ENCODE measurements around the gene TMEM63A. TPM values are rescaled to one million over a fixed set of nuclear protein-coding genes. Genes with fewer than 3 reads are reported as not detected.

The TMEM63A gene
- total and polyA plus RNA-seq, 2 donors (not counting 1 experiment from before 2014, with no cell fraction given), result 14.5 to 24.1 TPM

DNA sequence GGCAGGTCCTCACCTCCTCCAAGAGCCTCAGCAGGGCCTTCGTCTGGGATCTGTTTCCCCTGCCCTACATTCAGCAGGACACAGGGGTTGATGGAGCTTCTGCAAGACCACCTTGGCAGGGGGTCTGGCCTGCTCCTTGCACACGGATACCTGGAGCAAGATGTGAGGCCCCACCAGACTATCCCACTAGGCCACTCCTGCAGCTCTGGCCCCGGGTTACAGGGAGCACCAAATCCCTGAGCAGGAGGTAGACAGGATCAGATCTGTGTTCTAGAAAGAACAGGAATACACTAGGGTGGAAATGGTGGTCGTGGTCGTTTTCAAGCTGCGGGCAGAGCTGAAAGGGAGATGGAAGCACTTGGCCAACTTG, 38.8 kb downstream of the TMEM63A start:
- H3K4me3 ChIP-seq (replicated peaks in 1 of 4; ENCODE audit: control extremely low read depth in 1 of 4, insufficient read depth in 1 of 4, low read depth in 3 of 4, low read length in 4 of 4), result no peak overlapping the region
- no peaks in the 10 kb centered on the region for H3K27me3 ChIP-seq (ENCODE audit: control insufficient read depth, insufficient read depth, low read length)
- TF ChIP-seq EZH2 (IDR thresholded peaks at IDR 0.05; ENCODE audit: low read length, missing control alignments), result no peak
- TF ChIP-seq, protein P1, sequence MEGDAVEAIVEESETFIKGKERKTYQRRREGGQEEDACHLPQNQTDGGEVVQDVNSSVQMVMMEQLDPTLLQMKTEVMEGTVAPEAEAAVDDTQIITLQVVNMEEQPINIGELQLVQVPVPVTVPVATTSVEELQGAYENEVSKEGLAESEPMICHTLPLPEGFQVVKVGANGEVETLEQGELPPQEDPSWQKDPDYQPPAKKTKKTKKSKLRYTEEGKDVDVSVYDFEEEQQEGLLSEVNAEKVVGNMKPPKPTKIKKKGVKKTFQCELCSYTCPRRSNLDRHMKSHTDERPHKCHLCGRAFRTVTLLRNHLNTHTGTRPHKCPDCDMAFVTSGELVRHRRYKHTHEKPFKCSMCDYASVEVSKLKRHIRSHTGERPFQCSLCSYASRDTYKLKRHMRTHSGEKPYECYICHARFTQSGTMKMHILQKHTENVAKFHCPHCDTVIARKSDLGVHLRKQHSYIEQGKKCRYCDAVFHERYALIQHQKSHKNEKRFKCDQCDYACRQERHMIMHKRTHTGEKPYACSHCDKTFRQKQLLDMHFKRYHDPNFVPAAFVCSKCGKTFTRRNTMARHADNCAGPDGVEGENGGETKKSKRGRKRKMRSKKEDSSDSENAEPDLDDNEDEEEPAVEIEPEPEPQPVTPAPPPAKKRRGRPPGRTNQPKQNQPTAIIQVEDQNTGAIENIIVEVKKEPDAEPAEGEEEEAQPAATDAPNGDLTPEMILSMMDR (conservative IDR thresholded peaks at IDR 0.05 in 1 of 2, IDR thresholded peaks at IDR 0.05 in 1 of 2; ENCODE audit: low read depth in 1 of 2, low read length in 2 of 2), result no peak
- DNase-seq (ENCODE audit: low read depth in 2 of 2), result no peak
- no peak overlapping the region for H2AFZ ChIP-seq (ENCODE audit: low read length)
- no peak overlapping the region for H3K4me2 ChIP-seq (ENCODE audit: extremely low read depth, insufficient read depth, low read length)
- no peak overlapping the region for H3K9ac ChIP-seq (ENCODE audit: insufficient read depth, low read length)
- no peaks in the 10 kb centered on the region for H3K9me3 ChIP-seq (ENCODE audit: control insufficient read depth, insufficient read depth, low read depth, low read length)
- no peaks in the 10 kb centered on the region for H3K79me2 ChIP-seq (ENCODE audit: control insufficient read depth, insufficient read depth, low read length)
- no peak overlapping the region for H3K27ac ChIP-seq (ENCODE audit: insufficient read depth, low read length)
- no peaks in the 10 kb centered on the region for H3K4me1 ChIP-seq (ENCODE audit: control insufficient read depth, extremely low read depth, insufficient read depth, low read length)
- no peaks in the 10 kb centered on the region for H4K20me1 ChIP-seq (ENCODE audit: control insufficient read depth, extremely low read depth, insufficient read depth, low read length)
- H3K36me3 ChIP-seq (ENCODE audit: control insufficient read depth, insufficient read depth, low read length), result peaks cover 17% of the 10 kb centered on the region

DNA sequence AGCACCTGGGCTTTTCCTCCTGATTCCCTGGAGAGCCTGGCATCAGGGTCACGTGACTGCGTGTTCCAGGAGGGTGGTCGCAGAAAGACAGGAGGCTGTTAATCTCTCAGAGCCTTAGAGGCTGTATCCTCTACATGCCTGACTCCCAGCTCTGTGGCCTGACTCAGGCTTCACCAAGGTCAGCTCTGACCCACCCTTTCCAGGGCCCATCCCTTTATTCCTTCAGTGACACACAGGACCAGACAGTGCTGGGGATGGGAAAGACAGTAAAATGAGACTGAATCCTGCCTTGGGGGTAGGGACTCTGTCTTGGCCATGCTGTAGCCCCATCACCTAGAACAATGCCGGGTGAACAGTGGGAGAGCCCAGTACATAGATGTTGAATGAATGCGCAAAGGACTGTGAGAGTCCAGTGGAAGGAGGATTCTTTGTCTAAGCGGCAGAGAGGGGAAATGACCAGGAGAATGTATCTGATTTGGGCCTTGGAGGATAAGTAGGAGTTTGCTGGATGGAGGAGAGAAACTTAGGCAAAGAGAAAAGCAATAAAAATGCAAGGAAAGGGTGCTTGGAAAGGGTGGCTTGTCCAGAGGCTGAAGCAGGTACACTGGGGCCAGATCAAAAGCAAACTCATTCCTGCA, 39.3 kb downstream of the TMEM63A start:
- no peak overlapping the region for H2AFZ ChIP-seq (ENCODE audit: low read length)
- H3K27me3 ChIP-seq (ENCODE audit: control insufficient read depth, insufficient read depth, low read length), result no peaks in the 10 kb centered on the region
- H3K36me3 ChIP-seq (ENCODE audit: control insufficient read depth, insufficient read depth, low read length), result peaks cover 17% of the 10 kb centered on the region
- no peak for DNase-seq (ENCODE audit: low read depth in 2 of 2)
- H3K4me2 ChIP-seq (ENCODE audit: extremely low read depth, insufficient read depth, low read length), result no peak overlapping the region
- no peak overlapping the region for H3K4me3 ChIP-seq (replicated peaks in 1 of 4; ENCODE audit: control extremely low read depth in 1 of 4, insufficient read depth in 1 of 4, low read depth in 3 of 4, low read length in 4 of 4)
- no peaks in the 10 kb centered on the region for H3K79me2 ChIP-seq (ENCODE audit: control insufficient read depth, insufficient read depth, low read length)
- no peak overlapping the region for H3K9ac ChIP-seq (ENCODE audit: insufficient read depth, low read length)
- H3K4me1 ChIP-seq (ENCODE audit: control insufficient read depth, extremely low read depth, insufficient read depth, low read length), result no peaks in the 10 kb centered on the region
- H4K20me1 ChIP-seq (ENCODE audit: control insufficient read depth, extremely low read depth, insufficient read depth, low read length), result no peaks in the 10 kb centered on the region
- H3K27ac ChIP-seq (ENCODE audit: insufficient read depth, low read length), result no peak overlapping the region
- TF ChIP-seq, protein P1 (conservative IDR thresholded peaks at IDR 0.05 in 1 of 2, IDR thresholded peaks at IDR 0.05 in 1 of 2; ENCODE audit: low read depth in 1 of 2, low read length in 2 of 2), result no peak
- no peak for TF ChIP-seq EZH2 (IDR thresholded peaks at IDR 0.05; ENCODE audit: low read length, missing control alignments)
- no peaks in the 10 kb centered on the region for H3K9me3 ChIP-seq (ENCODE audit: control insufficient read depth, insufficient read depth, low read depth, low read length)

GRCh38 chr1:225842074-225842473, 40.1 kb downstream of the TMEM63A start:
- H3K27ac ChIP-seq (ENCODE audit: insufficient read depth, low read length), result no peak overlapping the region
- TF ChIP-seq, protein P1 (conservative IDR thresholded peaks at IDR 0.05 in 1 of 2, IDR thresholded peaks at IDR 0.05 in 1 of 2; ENCODE audit: low read depth in 1 of 2, low read length in 2 of 2), result no peak
- no peak for TF ChIP-seq EZH2 (IDR thresholded peaks at IDR 0.05; ENCODE audit: low read length, missing control alignments)

More at GRCh38 chr1:225842074-225842473, 40.1 kb downstream of the TMEM63A start:
- Histone ChIP-seq H3K27me3 (ENCODE audit: control insufficient read depth, insufficient read depth, low read length) (no peaks in the 10 kb centered on the region), H3K79me2 (ENCODE audit: control insufficient read depth, insufficient read depth, low read length) (no peaks in the 10 kb centered on the region), H3K4me2 (ENCODE audit: extremely low read depth, insufficient read depth, low read length) (no peak overlapping the region), H3K4me1 (ENCODE audit: control insufficient read depth, extremely low read depth, insufficient read depth, low read length) (no peaks in the 10 kb centered on the region), H3K9me3 (ENCODE audit: control insufficient read depth, insufficient read depth, low read depth, low read length) (no peaks in the 10 kb centered on the region), H3K36me3 (ENCODE audit: control insufficient read depth, insufficient read depth, low read length) (peaks cover 16% of the 10 kb centered on the region), H4K20me1 (ENCODE audit: control insufficient read depth, extremely low read depth, insufficient read depth, low read length) (no peaks in the 10 kb centered on the region), H3K4me3 (replicated peaks in 1 of 4; ENCODE audit: control extremely low read depth in 1 of 4, insufficient read depth in 1 of 4, low read depth in 3 of 4, low read length in 4 of 4) (no peak overlapping the region), H2AFZ (ENCODE audit: low read length) (no peak overlapping the region), H3K9ac (ENCODE audit: insufficient read depth, low read length) (no peak overlapping the region)
- no peak for DNase-seq (ENCODE audit: low read depth in 2 of 2)

Measured in fibroblast of lung (primary cell).